ENCODE results near the gene CDK11A.
"Not testable (repeated sequence)": the region's sequence is repeated elsewhere in the genome, so short reads cannot be mapped to it uniquely, and the experiment has no call there.

CDK11A gene

DNA sequence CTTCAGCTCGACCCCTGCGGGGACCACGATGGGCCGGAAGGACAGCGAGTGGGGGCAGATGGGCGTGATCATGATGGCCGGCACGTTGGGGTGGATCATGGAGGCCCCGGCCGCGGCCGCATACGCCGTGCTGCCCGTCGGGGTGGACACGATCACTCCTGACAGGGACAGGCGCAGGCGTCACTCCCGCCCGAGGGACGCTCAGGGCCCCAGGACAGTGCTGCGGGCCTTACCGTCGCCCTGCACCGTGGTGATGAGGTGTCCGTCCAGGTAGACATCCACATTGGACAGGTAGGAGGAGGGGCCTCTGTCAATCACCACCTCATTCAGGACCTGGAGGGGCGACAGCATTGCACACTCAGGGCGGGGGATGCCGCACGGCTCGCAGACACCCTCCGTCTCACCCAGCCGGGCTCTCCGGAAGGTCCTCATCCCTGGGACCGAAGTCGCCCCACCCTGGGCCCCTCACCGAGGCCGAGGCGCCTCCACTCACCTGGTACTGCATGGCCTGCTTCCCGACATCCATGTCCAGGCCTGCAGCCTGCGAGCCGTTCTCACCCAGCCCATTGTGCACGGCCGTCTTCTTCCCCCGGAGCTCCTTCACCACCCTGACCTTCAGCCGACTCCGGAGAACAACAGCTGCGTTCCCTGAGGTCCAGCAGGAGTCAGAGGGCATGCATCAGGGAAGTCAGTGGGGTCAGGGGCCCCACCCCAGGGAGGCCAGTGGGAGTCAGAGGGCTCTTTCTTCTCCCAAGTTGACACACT lies 30.1 kb upstream of the CDK11A start:
- DNase-seq (ENCODE audit: low read depth): no peak

GRCh38 chr1:1753607-1754005 lies 29.4 kb upstream of the CDK11A start:
- no peak for DNase-seq (ENCODE audit: low read depth)

GRCh38 chr1:1752636-1753606 lies 28.8 kb upstream of the CDK11A start:
- no peak for DNase-seq (ENCODE audit: low read depth)

DNA sequence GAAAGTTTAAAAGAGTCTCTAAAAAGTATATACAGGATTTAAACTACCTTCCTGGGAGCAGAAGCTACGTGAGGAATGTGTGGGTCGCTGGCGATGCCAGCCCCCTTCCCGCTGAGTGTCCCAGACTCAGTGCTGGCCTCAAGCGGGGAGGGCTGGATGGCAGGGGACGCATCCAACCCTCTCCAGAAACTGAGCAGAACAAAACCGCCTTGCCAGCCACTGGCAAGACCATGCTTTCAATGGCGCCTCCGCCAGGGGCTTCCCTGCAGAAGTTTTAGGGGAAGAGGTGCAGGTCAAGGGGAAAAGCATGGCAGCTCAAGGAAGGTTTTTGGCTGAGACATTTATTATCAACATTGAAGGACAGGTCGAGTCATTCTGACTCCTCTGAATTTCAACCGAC lies 28.0 kb upstream of the CDK11A start:
- no peak for DNase-seq (ENCODE audit: low read depth)

GRCh38 chr1:1749941-1750340 lies 25.8 kb upstream of the CDK11A start:
- not testable (repeated sequence) for DNase-seq (ENCODE audit: low read depth)

- no peak for DNase-seq (ENCODE audit: low read depth)
Observed at GRCh38 chr1:1748686-1749321, 24.6 kb upstream of the CDK11A start.

DNA sequence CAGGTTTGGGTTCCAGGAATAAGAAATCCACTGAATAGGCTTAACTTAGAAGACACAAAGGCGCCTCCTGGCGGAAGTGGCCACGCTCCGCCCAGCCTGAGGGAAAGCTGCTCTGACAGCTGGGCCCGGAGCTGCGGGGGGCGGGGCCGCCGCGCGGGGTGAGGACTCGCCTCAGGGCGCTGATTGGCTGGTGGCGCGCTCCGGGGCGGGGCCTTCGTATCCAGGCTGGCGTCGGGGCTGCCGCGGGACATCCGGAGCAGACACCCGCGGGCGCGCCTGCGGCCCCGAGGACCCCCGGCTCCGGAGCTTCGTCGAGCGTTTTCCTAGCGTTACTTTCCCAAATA lies 22.4 kb upstream of the CDK11A start:
- DNase-seq (ENCODE audit: low read depth): not testable (repeated sequence)

DNA sequence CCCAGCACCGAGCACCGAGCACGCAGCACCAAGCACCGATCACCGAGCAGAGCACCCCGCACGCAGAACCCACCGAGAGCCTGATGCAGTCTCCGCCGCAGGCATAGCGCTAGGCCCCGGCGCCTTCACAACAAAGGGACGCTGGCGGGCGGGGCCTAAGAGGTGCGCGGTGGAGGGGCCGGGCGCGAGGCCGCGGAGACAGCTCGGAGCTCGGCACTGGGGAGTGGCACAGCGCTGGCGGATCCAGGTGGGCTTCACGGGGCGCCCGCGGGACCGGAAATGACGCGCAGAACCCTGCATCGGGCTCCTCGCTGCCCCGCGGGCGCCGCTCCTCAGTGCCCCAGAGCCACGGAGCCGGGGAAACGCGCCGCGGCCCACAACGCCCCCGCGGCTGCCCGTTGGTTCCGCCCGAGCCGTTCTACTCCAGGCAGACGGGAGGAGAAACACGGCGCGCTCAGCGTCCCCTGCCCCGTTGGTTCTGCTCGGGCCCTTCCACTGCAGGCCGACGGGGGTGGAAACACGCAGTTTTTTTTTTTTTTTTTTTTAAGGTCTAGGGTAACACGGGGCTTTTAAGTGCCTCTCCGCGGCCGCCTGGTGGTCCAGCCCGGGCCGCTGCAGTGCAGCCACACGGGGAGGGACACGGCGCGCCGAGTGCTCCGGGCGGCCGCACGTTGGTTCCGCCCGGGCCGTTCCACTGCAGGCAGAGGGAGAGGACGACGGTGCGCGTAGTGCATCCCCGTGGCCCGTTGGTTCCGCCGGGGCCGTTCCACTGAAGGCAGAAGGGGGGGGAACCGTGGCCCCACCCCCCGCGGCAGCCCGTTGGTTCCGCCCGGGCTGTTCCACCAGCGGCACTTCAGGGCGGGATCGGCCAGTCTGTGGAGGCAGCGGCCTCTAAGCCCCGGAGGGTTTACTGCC lies 21.8 kb upstream of the CDK11A start:
- DNase-seq (ENCODE audit: low read depth): peak; percentile 83

DNA sequence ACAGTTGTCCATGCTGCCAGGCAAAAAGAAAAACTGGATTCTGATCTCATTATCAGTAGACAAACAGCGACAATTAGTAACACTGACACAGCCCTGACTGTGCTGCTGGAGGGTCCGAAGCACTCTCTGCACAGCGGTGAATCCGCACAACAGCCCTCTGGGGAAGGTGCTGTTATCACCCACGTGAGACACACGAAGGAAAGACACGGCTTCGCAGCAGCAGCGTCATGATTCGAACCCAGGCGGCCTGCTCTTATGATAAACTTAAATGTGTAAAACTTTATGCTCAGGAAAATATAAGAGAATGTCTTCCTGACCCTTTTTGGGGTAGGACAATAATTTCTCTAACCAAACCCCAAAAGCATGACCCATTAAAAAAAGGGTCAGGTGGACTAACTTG lies 18.4 kb upstream of the CDK11A start:
- DNase-seq (ENCODE audit: low read depth): not testable (repeated sequence)

DNA sequence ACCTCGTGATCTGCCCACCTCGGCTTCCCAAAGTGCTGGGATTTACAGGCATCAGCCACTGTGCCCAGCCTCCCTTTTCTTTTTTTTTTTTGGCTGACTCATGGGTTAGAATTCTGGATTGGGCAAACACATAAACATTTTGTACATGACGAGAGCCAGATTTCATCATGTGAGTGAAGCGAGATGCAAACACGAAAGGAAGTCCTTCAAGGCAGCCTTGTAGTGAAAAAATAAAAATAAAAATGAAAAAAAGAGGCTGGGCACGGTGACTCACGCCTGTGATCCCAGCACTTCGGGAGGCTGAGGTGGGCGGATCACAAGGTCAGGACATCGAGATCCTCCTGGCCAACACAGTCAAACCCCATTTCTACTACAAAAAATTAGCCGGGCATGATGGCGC lies 16.9 kb upstream of the CDK11A start:
- not testable (repeated sequence) for DNase-seq (ENCODE audit: low read depth)

GRCh38 chr1:1738799-1739337 lies 14.7 kb upstream of the CDK11A start:
- not testable (repeated sequence) for DNase-seq (ENCODE audit: low read depth)

DNA sequence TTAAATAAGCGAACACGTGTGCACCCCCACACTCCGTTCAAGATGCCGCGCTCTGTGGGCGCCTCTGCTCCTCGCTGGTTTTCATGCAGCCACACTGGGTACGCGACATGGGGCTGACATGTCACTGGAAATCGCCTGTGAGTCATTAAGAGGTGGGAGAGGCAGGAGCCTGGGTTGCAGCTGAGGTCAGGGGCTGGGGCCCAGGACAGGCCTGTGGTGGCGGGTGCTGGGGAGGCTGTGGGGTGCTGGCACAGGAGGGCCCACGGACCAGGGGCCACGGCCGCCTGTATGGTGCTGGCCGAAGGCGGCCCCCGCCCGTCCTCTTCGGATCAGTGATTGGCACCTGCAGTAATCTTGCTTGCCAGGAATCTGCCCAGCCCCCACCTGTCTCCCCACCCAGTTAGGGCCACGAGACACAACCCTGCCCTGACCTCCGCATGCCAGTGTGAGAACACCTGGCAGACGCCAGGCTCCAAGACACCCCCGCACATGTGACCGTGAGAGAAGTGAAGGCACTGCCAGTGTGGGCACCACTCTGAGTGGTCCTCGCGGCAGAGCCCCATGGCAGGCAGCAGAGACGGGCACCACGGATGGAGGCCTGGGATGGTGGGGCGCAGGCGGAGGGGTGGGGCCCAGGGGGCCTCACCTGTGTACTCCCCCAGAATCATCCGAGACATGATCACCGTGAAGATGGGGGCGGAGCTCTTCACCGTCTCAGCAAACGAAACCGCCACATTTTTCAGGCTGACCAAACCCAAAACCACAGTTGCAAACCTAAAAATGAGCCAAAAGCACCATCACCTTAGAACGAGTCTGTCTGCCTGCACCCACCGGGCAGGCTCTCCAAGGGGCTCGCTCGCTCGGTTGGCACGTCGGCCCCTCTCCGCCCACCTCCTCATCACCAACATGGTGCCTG lies 13.8 kb upstream of the CDK11A start:
- not testable (repeated sequence) for DNase-seq (ENCODE audit: low read depth)

GRCh38 chr1:1732381-1732780 lies 8.2 kb upstream of the CDK11A start:
- no peak for DNase-seq (ENCODE audit: low read depth)

DNA sequence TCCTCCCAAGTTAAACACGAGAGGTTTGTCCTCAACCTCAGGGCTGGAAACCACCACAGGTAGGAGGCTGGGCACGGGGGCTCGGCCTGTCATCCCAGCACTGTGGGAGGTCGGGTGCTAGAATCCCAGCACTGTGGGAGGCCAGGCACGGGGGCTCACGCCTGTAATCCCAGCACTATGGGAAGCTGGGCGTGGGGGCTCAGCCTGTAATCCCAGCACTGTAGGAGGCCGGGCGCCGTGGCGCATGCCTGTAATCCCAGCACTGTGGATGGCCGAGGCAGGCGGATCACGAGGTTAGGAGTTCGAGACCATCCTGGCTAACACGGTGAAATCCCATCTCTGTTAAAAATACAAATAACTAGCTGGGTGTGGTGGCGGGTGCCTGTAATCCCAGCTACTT lies 6.7 kb upstream of the CDK11A start:
- no peak for DNase-seq (ENCODE audit: low read depth)

- not testable (repeated sequence) for DNase-seq (ENCODE audit: low read depth)
Observed at GRCh38 chr1:1730230-1730629, 6.1 kb upstream of the CDK11A start.

- DNase-seq (ENCODE audit: low read depth): not testable (repeated sequence)
Observed at GRCh38 chr1:1729116-1729816, 5.1 kb upstream of the CDK11A start.

GRCh38 chr1:1728308-1729005 lies 4.3 kb upstream of the CDK11A start:
- DNase-seq (ENCODE audit: low read depth): not testable (repeated sequence)

DNA sequence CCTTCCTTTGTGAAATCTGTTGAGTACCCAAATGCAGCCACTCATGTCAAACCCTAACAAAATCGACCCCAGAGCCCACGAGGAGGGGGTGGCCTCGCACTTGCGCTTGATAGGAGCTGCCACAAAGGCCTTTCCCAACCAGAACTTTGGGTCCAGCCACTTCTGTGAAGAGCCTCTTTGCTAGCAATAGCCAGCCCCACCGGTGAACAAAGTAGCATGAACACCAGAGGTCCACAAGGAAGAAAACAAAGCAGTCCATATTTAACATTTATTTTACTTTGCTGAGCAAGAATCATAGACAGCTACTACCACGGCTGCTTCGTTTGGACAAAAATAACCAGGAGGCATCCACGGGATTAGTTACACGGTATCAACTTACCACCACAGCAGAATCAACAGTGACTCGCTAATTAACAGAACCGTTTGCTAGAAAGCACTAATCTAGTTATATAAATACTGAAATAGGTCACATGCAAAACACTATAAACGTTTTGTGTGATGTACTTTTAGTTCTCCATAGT lies 3.0 kb upstream of the CDK11A start:
- DNase-seq (ENCODE audit: low read depth): not testable (repeated sequence)

- not testable (repeated sequence) for DNase-seq (ENCODE audit: low read depth)
Observed at GRCh38 chr1:1726088-1726487, 1.9 kb upstream of the CDK11A start.

All from stimulated activated CD8-positive, alpha-beta memory T cell treated with anti-CD3 and anti-CD28 coated beads, Interleukin-12 subunit alpha, Interleukin-12 subunit beta, amount 100 ng/mL, for 1 hour (primary cell).